Measurements from ENCODE around the gene OR10C1.

Gene OR10C1

GRCh38 chr6:29483186-29483585, 44.1 kb downstream of the OR10C1 start:
- Histone ChIP-seq H3K9ac (ENCODE audit: low read depth, low read length, poor library complexity, severe bottlenecking) (no peak overlapping the region), H2AFZ (ENCODE audit: low read length) (no peak overlapping the region), H3K4me1 (ENCODE audit: insufficient read depth, low read length, poor library complexity, severe bottlenecking) (peaks cover 32% of the 10 kb centered on the region), H3K36me3 (ENCODE audit: insufficient read depth, low read length) (no peaks in the 10 kb centered on the region), H3K27me3 (ENCODE audit: insufficient read depth, low read length, poor library complexity, severe bottlenecking) (no peaks in the 10 kb centered on the region), H3K4me2 (ENCODE audit: low read depth, low read length, poor library complexity, severe bottlenecking) (no peak overlapping the region), H3K9me2 (replicated peaks; ENCODE audit: low read depth, low read length) (no peaks in the 10 kb centered on the region), H3F3A (ENCODE audit: low read depth) (peaks cover 5% of the 10 kb centered on the region; the same call in 1 of the 2 replicates), H4K20me1 (ENCODE audit: insufficient read depth, low read length, poor library complexity, severe bottlenecking) (no peaks in the 10 kb centered on the region), H3K4me3 (ENCODE audit: low read length, poor library complexity, severe bottlenecking) (no peak overlapping the region), H3K79me2 (ENCODE audit: insufficient read depth, low read length) (no peaks in the 10 kb centered on the region), H3K9me3 (ENCODE audit: insufficient read depth, low read depth, low read length) (peaks cover 9% of the 10 kb centered on the region)
- TF ChIP-seq CTCF (conservative IDR thresholded peaks at IDR 0.05; ENCODE audit: low read length): no peak
- no peak for TF ChIP-seq EZH2phosphoT487 (IDR thresholded peaks at IDR 0.05; ENCODE audit: borderline replicate concordance)

GRCh38 chr6:29483735-29484134, 44.6 kb downstream of the OR10C1 start:
- H3K27me3 ChIP-seq (ENCODE audit: insufficient read depth, low read length, poor library complexity, severe bottlenecking): no peaks in the 10 kb centered on the region
- H3K79me2 ChIP-seq (ENCODE audit: insufficient read depth, low read length): no peaks in the 10 kb centered on the region
- H3K9ac ChIP-seq (ENCODE audit: low read depth, low read length, poor library complexity, severe bottlenecking): no peak overlapping the region
- H3K9me3 ChIP-seq (ENCODE audit: insufficient read depth, low read depth, low read length): peaks cover 9% of the 10 kb centered on the region
- peaks cover 28% of the 10 kb centered on the region for H3K4me1 ChIP-seq (ENCODE audit: insufficient read depth, low read length, poor library complexity, severe bottlenecking)
- H4K20me1 ChIP-seq (ENCODE audit: insufficient read depth, low read length, poor library complexity, severe bottlenecking): no peaks in the 10 kb centered on the region
- TF ChIP-seq CTCF (conservative IDR thresholded peaks at IDR 0.05; ENCODE audit: low read length) (no peak), EZH2phosphoT487 (IDR thresholded peaks at IDR 0.05; ENCODE audit: borderline replicate concordance) (no peak)
- no peak overlapping the region for H2AFZ ChIP-seq (ENCODE audit: low read length)
- H3K4me3 ChIP-seq (ENCODE audit: low read length, poor library complexity, severe bottlenecking): no peak overlapping the region
- no peak overlapping the region for H3K4me2 ChIP-seq (ENCODE audit: low read depth, low read length, poor library complexity, severe bottlenecking)
- no peaks in the 10 kb centered on the region for H3K9me2 ChIP-seq (replicated peaks; ENCODE audit: low read depth, low read length)
- no peaks in the 10 kb centered on the region for H3K36me3 ChIP-seq (ENCODE audit: insufficient read depth, low read length)
- H3F3A ChIP-seq (ENCODE audit: low read depth): peaks cover 5% of the 10 kb centered on the region; the same call in 1 of the 2 replicates

- Histone ChIP-seq H3K9ac (ENCODE audit: low read depth, low read length, poor library complexity, severe bottlenecking) (no peak overlapping the region), H4K20me1 (ENCODE audit: insufficient read depth, low read length, poor library complexity, severe bottlenecking) (no peaks in the 10 kb centered on the region), H3K4me2 (ENCODE audit: low read depth, low read length, poor library complexity, severe bottlenecking) (no peak overlapping the region), H3K27me3 (ENCODE audit: insufficient read depth, low read length, poor library complexity, severe bottlenecking) (no peaks in the 10 kb centered on the region), H3K9me2 (replicated peaks; ENCODE audit: low read depth, low read length) (no peaks in the 10 kb centered on the region), H3K79me2 (ENCODE audit: insufficient read depth, low read length) (no peaks in the 10 kb centered on the region), H3K4me3 (ENCODE audit: low read length, poor library complexity, severe bottlenecking) (no peak overlapping the region), H3K9me3 (ENCODE audit: insufficient read depth, low read depth, low read length) (peaks cover 9% of the 10 kb centered on the region), H3K36me3 (ENCODE audit: insufficient read depth, low read length) (no peaks in the 10 kb centered on the region), H3F3A (ENCODE audit: low read depth) (peaks cover 4% of the 10 kb centered on the region), H3K4me1 (ENCODE audit: insufficient read depth, low read length, poor library complexity, severe bottlenecking) (peaks cover 31% of the 10 kb centered on the region), H2AFZ (ENCODE audit: low read length) (peak overlapping the region; percentile 20; the same call in 1 of the 2 replicates)
- TF ChIP-seq EZH2phosphoT487 (IDR thresholded peaks at IDR 0.05; ENCODE audit: borderline replicate concordance) (no peak), CTCF (conservative IDR thresholded peaks at IDR 0.05; ENCODE audit: low read length) (no peak)
These were observed 47.5 kb downstream of the OR10C1 start for GRCh38 chr6:29486577-29486976.
